ENCODE data around the gene PPM1H.

PPM1H gene

GRCh38 chr12:62805517-62805916, 129.4 kb downstream of the PPM1H start:
- H3K27ac ChIP-seq = no peak overlapping the region
- DNase-seq (ENCODE audit: low read depth, low spot score) = no peak
- H3K9ac ChIP-seq (ENCODE audit: insufficient read length) = no peak overlapping the region
- no peaks in the 10 kb centered on the region for H3K36me3 ChIP-seq (ENCODE audit: insufficient read depth, low read length)
- no peak overlapping the region for H3K4me3 ChIP-seq
- TF ChIP-seq FOXP2 (optimal IDR thresholded peaks at IDR 0.05; ENCODE audit: control extremely low read depth, extremely low read length, insufficient read depth) (no peak), POLR2AphosphoS5 (IDR thresholded peaks at IDR 0.05; ENCODE audit: borderline replicate concordance, low read depth, low read length) (no peak), EZH2 (IDR thresholded peaks at IDR 0.05) (no peak)
- no peaks in the 10 kb centered on the region for H3K9me3 ChIP-seq (ENCODE audit: low read depth, low read length)

- no peak overlapping the region for H3K27ac ChIP-seq
- no peak overlapping the region for H3K9ac ChIP-seq (ENCODE audit: insufficient read length)
- DNase-seq (ENCODE audit: low read depth, low spot score) = no peak
- H3K36me3 ChIP-seq (ENCODE audit: insufficient read depth, low read length) = no peaks in the 10 kb centered on the region
- TF ChIP-seq POLR2AphosphoS5 (IDR thresholded peaks at IDR 0.05; ENCODE audit: borderline replicate concordance, low read depth, low read length) (no peak), EZH2 (IDR thresholded peaks at IDR 0.05) (no peak), FOXP2 (optimal IDR thresholded peaks at IDR 0.05; ENCODE audit: control extremely low read depth, extremely low read length, insufficient read depth) (no peak)
- H3K9me3 ChIP-seq (ENCODE audit: low read depth, low read length) = no peaks in the 10 kb centered on the region
- H3K4me3 ChIP-seq = no peak overlapping the region
Observed at GRCh38 chr12:62803756-62804155, 131.2 kb downstream of the PPM1H start.

DNA sequence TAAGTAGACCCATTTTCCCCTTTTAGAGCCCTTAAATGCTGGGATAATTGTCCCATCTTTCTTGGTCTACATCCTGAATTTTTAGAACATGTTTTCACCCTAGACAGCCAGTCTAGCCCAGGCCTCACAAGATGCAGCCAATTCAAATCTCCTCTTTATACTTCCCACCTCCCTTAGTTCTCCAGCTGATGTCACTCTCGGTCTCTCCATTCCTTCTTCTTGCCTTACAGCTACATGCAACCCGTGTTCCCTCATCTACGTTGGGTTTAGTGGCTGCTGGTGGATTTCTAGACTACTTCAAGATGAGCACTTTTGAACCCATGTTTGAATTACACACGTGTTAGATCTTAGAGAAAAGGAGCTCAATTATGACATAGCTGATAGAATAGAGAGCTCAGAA, 132.0 kb downstream of the PPM1H start:
- Histone ChIP-seq H3K36me3 (ENCODE audit: insufficient read depth, low read length) (no peaks in the 10 kb centered on the region), H3K9ac (ENCODE audit: insufficient read length) (no peak overlapping the region), H3K9me3 (ENCODE audit: low read depth, low read length) (no peaks in the 10 kb centered on the region), H3K27ac (no peak overlapping the region), H3K4me3 (no peak overlapping the region)
- no peak for DNase-seq (ENCODE audit: low read depth, low spot score)
- TF ChIP-seq POLR2AphosphoS5 (IDR thresholded peaks at IDR 0.05; ENCODE audit: borderline replicate concordance, low read depth, low read length) (no peak), EZH2 (IDR thresholded peaks at IDR 0.05) (no peak), FOXP2 (optimal IDR thresholded peaks at IDR 0.05; ENCODE audit: control extremely low read depth, extremely low read length, insufficient read depth) (no peak)

- no peak for DNase-seq (ENCODE audit: low read depth, low spot score)
- no peaks in the 10 kb centered on the region for H3K9me3 ChIP-seq (ENCODE audit: low read depth, low read length)
- no peak overlapping the region for H3K27ac ChIP-seq
- TF ChIP-seq FOXP2 (optimal IDR thresholded peaks at IDR 0.05; ENCODE audit: control extremely low read depth, extremely low read length, insufficient read depth) (no peak), POLR2AphosphoS5 (IDR thresholded peaks at IDR 0.05; ENCODE audit: borderline replicate concordance, low read depth, low read length) (no peak), EZH2 (IDR thresholded peaks at IDR 0.05) (no peak)
- H3K36me3 ChIP-seq (ENCODE audit: insufficient read depth, low read length) = no peaks in the 10 kb centered on the region
- no peak overlapping the region for H3K9ac ChIP-seq (ENCODE audit: insufficient read length)
- no peak overlapping the region for H3K4me3 ChIP-seq
Observed at GRCh38 chr12:62802321-62802720, 132.6 kb downstream of the PPM1H start.

DNA sequence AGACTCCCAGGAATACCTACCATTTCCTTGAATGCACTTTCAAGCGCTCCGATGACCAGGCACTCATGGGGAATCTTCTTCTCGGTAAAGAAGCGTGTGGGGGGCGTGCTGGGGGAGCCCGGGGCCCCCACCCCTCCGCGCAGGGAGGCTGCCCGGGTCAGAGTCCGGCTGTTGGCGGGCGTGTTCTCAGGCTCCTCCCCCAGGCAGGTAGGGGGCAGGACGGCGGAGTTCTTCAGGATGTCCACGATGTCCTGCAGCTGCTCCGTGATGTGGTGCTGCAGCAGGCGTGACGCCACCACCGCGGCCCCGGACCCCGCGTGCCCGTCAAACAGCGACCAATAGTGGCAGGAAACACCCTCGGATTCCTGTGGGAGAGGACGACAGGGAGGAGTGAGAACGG, 133.2 kb downstream of the PPM1H start:
- TF ChIP-seq POLR2AphosphoS5 (IDR thresholded peaks at IDR 0.05; ENCODE audit: borderline replicate concordance, low read depth, low read length) (no peak), EZH2 (IDR thresholded peaks at IDR 0.05) (no peak), FOXP2 (optimal IDR thresholded peaks at IDR 0.05; ENCODE audit: control extremely low read depth, extremely low read length, insufficient read depth) (no peak)
- H3K9me3 ChIP-seq (ENCODE audit: low read depth, low read length) = no peaks in the 10 kb centered on the region

DNA sequence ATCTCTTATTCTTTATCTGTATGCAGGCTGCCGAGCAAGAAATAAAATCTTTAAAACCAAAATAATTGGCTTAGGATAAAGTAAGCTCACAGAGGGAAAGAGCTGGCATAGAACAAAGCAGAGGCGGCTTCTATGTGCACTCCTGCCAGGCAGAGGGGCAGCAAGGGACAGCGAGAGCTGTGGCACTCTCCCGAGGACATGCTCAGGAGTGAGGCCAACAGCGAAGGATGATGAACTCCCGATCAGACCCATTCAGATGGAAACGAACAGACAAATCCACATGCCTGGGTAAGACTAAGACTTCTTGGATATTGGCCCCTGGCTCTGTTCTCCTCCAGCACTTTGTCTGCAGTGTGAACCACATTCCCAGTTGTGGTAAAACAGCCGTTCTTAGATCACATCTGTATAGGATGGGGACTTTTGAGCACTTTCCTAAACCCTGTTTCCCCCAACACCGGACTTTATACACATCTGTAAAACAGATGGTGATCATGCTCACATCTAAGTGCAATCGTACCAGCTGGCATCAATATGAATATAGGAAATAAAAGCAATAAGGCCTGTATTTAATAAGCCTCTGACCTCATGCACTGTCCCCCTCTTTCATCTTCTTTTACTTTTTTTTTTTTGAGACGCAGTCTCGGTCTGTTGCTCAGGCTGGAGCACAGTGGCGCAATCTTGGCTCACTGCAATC, 134.1 kb downstream of the PPM1H start:
- Histone ChIP-seq H3K27ac (no peak overlapping the region), H3K36me3 (ENCODE audit: insufficient read depth, low read length) (no peaks in the 10 kb centered on the region), H3K9me3 (ENCODE audit: low read depth, low read length) (no peaks in the 10 kb centered on the region), H3K4me3 (no peak overlapping the region), H3K9ac (ENCODE audit: insufficient read length) (no peak overlapping the region)
- DNase-seq (ENCODE audit: low read depth, low spot score) = no peak
- TF ChIP-seq POLR2AphosphoS5 (IDR thresholded peaks at IDR 0.05; ENCODE audit: borderline replicate concordance, low read depth, low read length) (no peak), EZH2 (IDR thresholded peaks at IDR 0.05) (no peak), FOXP2 (optimal IDR thresholded peaks at IDR 0.05; ENCODE audit: control extremely low read depth, extremely low read length, insufficient read depth) (no peak)

More for the DNA sequence above, 133.2 kb downstream of the PPM1H start:
- no peak overlapping the region for H3K4me3 ChIP-seq
- no peaks in the 10 kb centered on the region for H3K36me3 ChIP-seq (ENCODE audit: insufficient read depth, low read length)
- no peak for DNase-seq (ENCODE audit: low read depth, low spot score)
- H3K27ac ChIP-seq = no peak overlapping the region
- no peak overlapping the region for H3K9ac ChIP-seq (ENCODE audit: insufficient read length)

DNA sequence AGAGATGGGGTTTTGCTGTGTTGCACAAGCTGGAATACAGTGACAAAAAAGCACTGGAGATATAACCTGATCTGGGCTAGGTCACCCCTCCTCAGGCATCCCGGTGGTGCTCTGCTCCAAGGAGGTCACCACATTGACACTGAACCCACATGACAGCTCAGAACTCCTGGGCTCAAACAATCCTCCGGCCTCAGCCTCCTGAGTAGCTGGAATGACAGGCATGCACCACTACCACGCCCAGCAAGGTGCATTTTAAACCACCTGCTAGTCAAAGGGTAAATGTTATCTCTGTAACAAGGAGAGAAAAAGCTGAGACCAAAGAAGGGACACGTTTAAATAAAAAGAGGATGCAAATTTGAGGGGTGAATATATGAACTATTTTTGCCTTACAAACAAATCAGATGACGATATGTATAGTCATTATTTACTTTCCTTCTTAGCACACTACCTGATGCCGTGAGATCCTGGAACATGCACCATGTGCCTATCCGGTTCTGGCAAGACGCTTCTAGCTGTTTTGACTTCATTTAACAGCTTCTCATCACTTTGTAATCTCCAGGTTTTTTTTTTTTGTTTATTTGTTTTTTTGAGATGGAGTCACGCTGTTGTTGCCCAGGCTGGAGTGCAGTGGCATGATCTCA, 135.1 kb downstream of the PPM1H start:
- no peak overlapping the region for H3K4me3 ChIP-seq
- no peaks in the 10 kb centered on the region for H3K9me3 ChIP-seq (ENCODE audit: low read depth, low read length)
- H3K36me3 ChIP-seq (ENCODE audit: insufficient read depth, low read length) = no peaks in the 10 kb centered on the region
- H3K27ac ChIP-seq = no peak overlapping the region
- H3K9ac ChIP-seq (ENCODE audit: insufficient read length) = no peak overlapping the region
- DNase-seq (ENCODE audit: low read depth, low spot score) = no peak
- TF ChIP-seq POLR2AphosphoS5 (IDR thresholded peaks at IDR 0.05; ENCODE audit: borderline replicate concordance, low read depth, low read length) (no peak), EZH2 (IDR thresholded peaks at IDR 0.05) (no peak), FOXP2 (optimal IDR thresholded peaks at IDR 0.05; ENCODE audit: control extremely low read depth, extremely low read length, insufficient read depth) (no peak)

- TF ChIP-seq POLR2AphosphoS5 (IDR thresholded peaks at IDR 0.05; ENCODE audit: borderline replicate concordance, low read depth, low read length) (no peak), EZH2 (IDR thresholded peaks at IDR 0.05) (no peak), FOXP2 (optimal IDR thresholded peaks at IDR 0.05; ENCODE audit: control extremely low read depth, extremely low read length, insufficient read depth) (no peak)
- no peak overlapping the region for H3K9ac ChIP-seq (ENCODE audit: insufficient read length)
- no peaks in the 10 kb centered on the region for H3K36me3 ChIP-seq (ENCODE audit: insufficient read depth, low read length)
- H3K27ac ChIP-seq = no peak overlapping the region
- no peak overlapping the region for H3K4me3 ChIP-seq
- no peaks in the 10 kb centered on the region for H3K9me3 ChIP-seq (ENCODE audit: low read depth, low read length)
- peak; percentile 50 for DNase-seq (ENCODE audit: low read depth, low spot score)
Observed at GRCh38 chr12:62799126-62799736, 135.7 kb downstream of the PPM1H start.

Data from SK-N-MC (cell line).